ENCODE measurements around the gene ADAMTS19.
A peak's percentile ranks its signal among the peaks of the same experiment; 100 is the strongest.

The ADAMTS19 gene

GRCh38 chr5:129661366-129662035, 201.4 kb downstream of the ADAMTS19 start:
- no peaks in the 10 kb centered on the region for H3K9me3 ChIP-seq (ENCODE audit: control insufficient read depth, insufficient read depth, low read length)
- no peaks in the 10 kb centered on the region for H3K27me3 ChIP-seq (ENCODE audit: control insufficient read depth, low read length)
- H4K20me1 ChIP-seq (ENCODE audit: control insufficient read depth, insufficient read depth, low read depth, low read length) = no peaks in the 10 kb centered on the region
- no peak overlapping the region for H3K27ac ChIP-seq (ENCODE audit: low read depth, low read length)
- no peaks in the 10 kb centered on the region for H3K9me2 ChIP-seq (replicated peaks; ENCODE audit: control insufficient read depth, low read length)
- H3K79me2 ChIP-seq (ENCODE audit: control insufficient read depth, low read length) = no peaks in the 10 kb centered on the region
- no peak overlapping the region for H3K4me3 ChIP-seq (ENCODE audit: low read length)
- no peak overlapping the region for H3K4me2 ChIP-seq (ENCODE audit: low read length)
- no peaks in the 10 kb centered on the region for H3F3A ChIP-seq (ENCODE audit: control insufficient read depth, insufficient read depth)
- no peaks in the 10 kb centered on the region for H3K4me1 ChIP-seq (ENCODE audit: control insufficient read depth, low read length)
- no peaks in the 10 kb centered on the region for H3K36me3 ChIP-seq (ENCODE audit: control insufficient read depth, low read length)
- TF ChIP-seq CTCF (IDR thresholded peaks at IDR 0.05; ENCODE audit: low read depth, low read length, poor library complexity, severe bottlenecking) (no peak), EZH2phosphoT487 (IDR thresholded peaks at IDR 0.05; ENCODE audit: borderline replicate concordance, low read length) (no peak)

- Histone ChIP-seq H3K27me3 (ENCODE audit: control insufficient read depth, low read length) (no peaks in the 10 kb centered on the region), H3K9me2 (replicated peaks; ENCODE audit: control insufficient read depth, low read length) (no peaks in the 10 kb centered on the region), H3K9me3 (ENCODE audit: control insufficient read depth, insufficient read depth, low read length) (no peaks in the 10 kb centered on the region), H3K27ac (ENCODE audit: low read depth, low read length) (no peak overlapping the region), H4K20me1 (ENCODE audit: control insufficient read depth, insufficient read depth, low read depth, low read length) (no peaks in the 10 kb centered on the region), H3F3A (ENCODE audit: control insufficient read depth, insufficient read depth) (no peaks in the 10 kb centered on the region), H3K4me1 (ENCODE audit: control insufficient read depth, low read length) (no peaks in the 10 kb centered on the region), H3K79me2 (ENCODE audit: control insufficient read depth, low read length) (no peaks in the 10 kb centered on the region), H3K4me2 (ENCODE audit: low read length) (no peak overlapping the region), H3K36me3 (ENCODE audit: control insufficient read depth, low read length) (no peaks in the 10 kb centered on the region), H3K4me3 (ENCODE audit: low read length) (no peak overlapping the region)
- TF ChIP-seq EZH2phosphoT487 (IDR thresholded peaks at IDR 0.05; ENCODE audit: borderline replicate concordance, low read length) (no peak), CTCF (IDR thresholded peaks at IDR 0.05; ENCODE audit: low read depth, low read length, poor library complexity, severe bottlenecking) (peak; percentile 76)
Observed at GRCh38 chr5:129664336-129664937, 204.3 kb downstream of the ADAMTS19 start.

- no peak for TF ChIP-seq CTCF (IDR thresholded peaks at IDR 0.05; ENCODE audit: low read depth, low read length, poor library complexity, severe bottlenecking)
- no peak for TF ChIP-seq EZH2phosphoT487 (IDR thresholded peaks at IDR 0.05; ENCODE audit: borderline replicate concordance, low read length)
- Histone ChIP-seq H3K4me2 (ENCODE audit: low read length) (no peak overlapping the region), H3K27ac (ENCODE audit: low read depth, low read length) (no peak overlapping the region), H4K20me1 (ENCODE audit: control insufficient read depth, insufficient read depth, low read depth, low read length) (no peaks in the 10 kb centered on the region), H3K27me3 (ENCODE audit: control insufficient read depth, low read length) (no peaks in the 10 kb centered on the region), H3K4me1 (ENCODE audit: control insufficient read depth, low read length) (no peaks in the 10 kb centered on the region), H3K9me3 (ENCODE audit: control insufficient read depth, insufficient read depth, low read length) (no peaks in the 10 kb centered on the region), H3K4me3 (ENCODE audit: low read length) (no peak overlapping the region), H3K9me2 (replicated peaks; ENCODE audit: control insufficient read depth, low read length) (no peaks in the 10 kb centered on the region), H3K36me3 (ENCODE audit: control insufficient read depth, low read length) (no peaks in the 10 kb centered on the region), H3F3A (ENCODE audit: control insufficient read depth, insufficient read depth) (no peaks in the 10 kb centered on the region), H3K79me2 (ENCODE audit: control insufficient read depth, low read length) (no peaks in the 10 kb centered on the region)
Observed at GRCh38 chr5:129670957-129671500, 210.9 kb downstream of the ADAMTS19 start.
